Cortex of kidney (tissue), 1 donor: Measurements from ENCODE around the gene E2F4.

Source experiments
- DNase-seq: peaks from one replicate; lab custom pipeline; 2025; lab: John Stamatoyannopoulos, UW

Gene E2F4

GRCh38 chr16:67235816-67236562 lies 44.0 kb downstream of the E2F4 start:
- DNase-seq, result no peak

- no peak for DNase-seq
These were observed 44.8 kb downstream of the E2F4 start for GRCh38 chr16:67236563-67237395.

- no peak for DNase-seq
These were observed 45.7 kb downstream of the E2F4 start for GRCh38 chr16:67237396-67238277.

GRCh38 chr16:67238278-67238575 lies 46.3 kb downstream of the E2F4 start:
- DNase-seq, result no peak

GRCh38 chr16:67238806-67239470 lies 47.0 kb downstream of the E2F4 start:
- no peak for DNase-seq

GRCh38 chr16:67240506-67240905 lies 48.6 kb downstream of the E2F4 start:
- DNase-seq, result no peak

- DNase-seq, result no peak
These were observed 49.3 kb downstream of the E2F4 start for GRCh38 chr16:67241008-67241900.

GRCh38 chr16:67242138-67242730 lies 50.3 kb downstream of the E2F4 start:
- no peak for DNase-seq

GRCh38 chr16:67243481-67243880 lies 51.5 kb downstream of the E2F4 start:
- DNase-seq, result no peak

GRCh38 chr16:67244387-67245185 lies 52.6 kb downstream of the E2F4 start:
- DNase-seq, result no peak

GRCh38 chr16:67245186-67245585 lies 53.2 kb downstream of the E2F4 start:
- no peak for DNase-seq

- DNase-seq, result no peak
These were observed 53.7 kb downstream of the E2F4 start for GRCh38 chr16:67245674-67246080.

GRCh38 chr16:67246081-67246755 lies 54.3 kb downstream of the E2F4 start:
- DNase-seq, result no peak

- DNase-seq, result no peak
These were observed 54.8 kb downstream of the E2F4 start for GRCh38 chr16:67246756-67247191.

GRCh38 chr16:67247192-67248072 lies 55.5 kb downstream of the E2F4 start, which contains the start of gene FHOD1:
Gene FHOD1, minus strand, starts transcription at chr16:67247481. Its CDS starts 71 bp downstream, at chr16:67247410.
- peak; percentile 58 for DNase-seq

GRCh38 chr16:67248073-67248400 lies 56.1 kb downstream of the E2F4 start:
- no peak for DNase-seq
